Measurements from ENCODE around the gene BABAM2. TPM values are rescaled to one million over a fixed set of nuclear protein-coding genes. Genes with fewer than 3 reads are reported as not detected.
"Not testable (repeated sequence)": the region's sequence is repeated elsewhere in the genome, so short reads cannot be mapped to it uniquely, and the experiment has no call there.

Gene BABAM2
- total RNA-seq, 4 donors from 2014 or later: 35.5 to 44.9 (median 39.9) TPM

- Histone ChIP-seq H3K36me3 (no peaks in the 10 kb centered on the region), H3K27ac (replicated peaks in 1 of 4) (no peak overlapping the region), H3K4me3 (no peak overlapping the region), H3K27me3 (no peaks in the 10 kb centered on the region), H3K4me1 (peaks cover 0 to 8% (median 3%) of the 10 kb centered on the region in 4 donors), H3K9me3 (no peaks in the 10 kb centered on the region)
- TF ChIP-seq EP300 (IDR thresholded peaks at IDR 0.05) (no peak), POLR2A (IDR thresholded peaks at IDR 0.05; ENCODE audit: low read depth) (no peak), CTCF (IDR thresholded peaks at IDR 0.05) (no peak), POLR2AphosphoS5 (IDR thresholded peaks at IDR 0.05) (no peak)
- WGBS: 90% methylated on average over 9 of the region's 9 CpGs
- DNase-seq (ENCODE audit: extremely low spot score): no peak
- intact Hi-C loops (cut with DNase I): no loop called here
Measured at GRCh38 chr2:28368357-28368798, 477.8 kb downstream of the BABAM2 start.

- Histone ChIP-seq H3K4me3 (no peak overlapping the region), H3K4me1 (peaks cover 0 to 8% (median 3%) of the 10 kb centered on the region in 4 donors), H3K27me3 (no peaks in the 10 kb centered on the region), H3K9me3 (no peaks in the 10 kb centered on the region), H3K27ac (replicated peaks in 1 of 4) (no peak overlapping the region), H3K36me3 (no peaks in the 10 kb centered on the region)
- intact Hi-C loops (cut with DNase I): no loop called here
- DNase-seq (ENCODE audit: extremely low spot score): no peak
- TF ChIP-seq EP300 (IDR thresholded peaks at IDR 0.05) (no peak), CTCF (IDR thresholded peaks at IDR 0.05) (no peak), POLR2AphosphoS5 (IDR thresholded peaks at IDR 0.05) (no peak), POLR2A (IDR thresholded peaks at IDR 0.05; ENCODE audit: low read depth) (no peak)
- WGBS: 71% methylated on average over 5 of the region's 5 CpGs
Measured at GRCh38 chr2:28369358-28369757, 478.8 kb downstream of the BABAM2 start.

- H3K36me3 ChIP-seq: no peaks in the 10 kb centered on the region
- WGBS: 89% methylated on average over 3 of the region's 3 CpGs
- no peaks in the 10 kb centered on the region for H3K9me3 ChIP-seq
- H3K4me1 ChIP-seq: peaks cover 0 to 8% (median 0%) of the 10 kb centered on the region in 4 donors
- TF ChIP-seq POLR2AphosphoS5 (IDR thresholded peaks at IDR 0.05): no peak
- TF ChIP-seq POLR2A (IDR thresholded peaks at IDR 0.05; ENCODE audit: low read depth): no peak
- TF ChIP-seq EP300 (IDR thresholded peaks at IDR 0.05): no peak
- TF ChIP-seq CTCF (IDR thresholded peaks at IDR 0.05): no peak
- H3K27ac ChIP-seq (replicated peaks in 1 of 4): no peak overlapping the region
- no peak for DNase-seq (ENCODE audit: extremely low spot score)
- H3K4me3 ChIP-seq: no peak overlapping the region
- H3K27me3 ChIP-seq: no peaks in the 10 kb centered on the region
- intact Hi-C loops (cut with DNase I): no loop called here
Measured at GRCh38 chr2:28370354-28370753, 479.8 kb downstream of the BABAM2 start.

GRCh38 chr2:28371728-28372127 is 481.2 kb downstream of the BABAM2 start:
- H3K27me3 ChIP-seq; intact Hi-C loops (cut with DNase I); H3K4me3 ChIP-seq; H3K9me3 ChIP-seq; H3K36me3 ChIP-seq; H3K4me1 ChIP-seq; DNase-seq (ENCODE audit: extremely low spot score); H3K27ac ChIP-seq (replicated peaks in 1 of 4): not testable (repeated sequence)
- 77% methylated on average over 4 of the region's 4 CpGs for WGBS

GRCh38 chr2:28373854-28374253 is 483.3 kb downstream of the BABAM2 start:
- Histone ChIP-seq H3K4me1 (no peaks in the 10 kb centered on the region), H3K27ac (replicated peaks in 1 of 4) (no peak overlapping the region), H3K27me3 (no peaks in the 10 kb centered on the region), H3K36me3 (no peaks in the 10 kb centered on the region), H3K9me3 (no peaks in the 10 kb centered on the region), H3K4me3 (no peak overlapping the region)
- WGBS: 88% methylated on average over 4 of the region's 4 CpGs
- intact Hi-C loops (cut with DNase I): no loop called here
- TF ChIP-seq CTCF (IDR thresholded peaks at IDR 0.05) (no peak), POLR2A (IDR thresholded peaks at IDR 0.05; ENCODE audit: low read depth) (no peak), EP300 (IDR thresholded peaks at IDR 0.05) (no peak)
- DNase-seq (ENCODE audit: extremely low spot score): no peak

All from esophagus muscularis mucosa (tissue), 4 donors.